Calu3 (cell line): ENCODE data around the gene MRPL47. TPM values are rescaled to one million over a fixed set of nuclear protein-coding genes. Genes with fewer than 3 reads are reported as not detected.

Experiments used
- BruUV-seq: library from RNA; stranded (reverse); fragments of 400-500 nt; replicated peaks from 2 replicates; lab custom pipeline; 2021; lab: Mats Ljungman, UMichigan
- CTCF ChIA-PET: fragments of 300-600 bp; sonication (Branson Sonifier 250); formaldehyde crosslinking; loops from one replicate; lab custom pipeline; 2022; ENCODE audit warnings: antibody characterized with exemption; lab: Charles Lee
- DNase-seq: peaks from one replicate; pipeline ENCODE4 v3.0.0; 2022
- H3K27ac Mint-ChIP-seq: one replicate; pipeline ENCODE4 v1.8.0; 2022; ENCODE audit warnings: mixed read lengths; ENCODE audit not compliant: unreplicated experiment
- H3K27me3 Mint-ChIP-seq: one replicate; pipeline ENCODE4 v1.8.0; 2022; ENCODE audit warnings: mixed read lengths; ENCODE audit not compliant: unreplicated experiment
- H3K36me3 Mint-ChIP-seq: one replicate; pipeline ENCODE4 v1.8.0; 2022; ENCODE audit warnings: mild to moderate bottlenecking, moderate library complexity, mixed read lengths; ENCODE audit not compliant: insufficient read depth, unreplicated experiment
- H3K4me1 Mint-ChIP-seq: one replicate; pipeline ENCODE4 v1.8.0; 2022; ENCODE audit warnings: mild to moderate bottlenecking, low read depth, mixed read lengths; ENCODE audit not compliant: unreplicated experiment
- H3K4me3 Mint-ChIP-seq: one replicate; pipeline ENCODE4 v1.8.0; 2022; ENCODE audit warnings: mild to moderate bottlenecking, low read depth, moderate library complexity, mixed read lengths; ENCODE audit not compliant: unreplicated experiment
- H3K9me3 Mint-ChIP-seq: one replicate; pipeline ENCODE4 v1.8.0; 2022; ENCODE audit warnings: low read depth, mixed read lengths; ENCODE audit not compliant: unreplicated experiment
- CTCF ChIP-seq: fragments of 200-600 bp; IDR thresholded peaks from one replicate; pipeline ENCODE4 v1.8.0; 2022; ENCODE audit warnings: antibody characterized with exemption; ENCODE audit not compliant: unreplicated experiment
- intact Hi-C: fragments of 100-400 bp; cut with micrococcal nuclease; formaldehyde crosslinking; loops from one replicate; pipeline ENCODE4 v1.10.0; 2022; ENCODE audit not compliant: unreplicated experiment
- total RNA-seq: library from RNA; stranded (reverse); gene quantifications from 2 replicates; pipeline ENCODE4 v1.2.3, GENCODE V29; 2022

MRPL47 gene
- total RNA-seq, 1 experiment from 2014 or later: 88.0 TPM

- Mint-ChIP-seq H3K36me3 (peaks cover 27% of the 10 kb centered on the region), H3K9me3 (no peaks in the 10 kb centered on the region), H3K4me3 (no peak overlapping the region), H3K4me1 (peaks cover 23% of the 10 kb centered on the region), H3K27me3 (no peaks in the 10 kb centered on the region), H3K27ac (peak overlapping the region; percentile 4)
- no TSS peak for BruUV-seq
- intact Hi-C loops: no loop called here
- DNase-seq: no peak
- CTCF ChIA-PET: no interaction called here
- no peak for TF ChIP-seq CTCF
Observed at GRCh38 chr3:179565496-179565895, 38.9 kb downstream of the MRPL47 start.

GRCh38 chr3:179563271-179563783 is 41.1 kb downstream of the MRPL47 start:
- H3K36me3 Mint-ChIP-seq: peaks cover 27% of the 10 kb centered on the region
- no TSS peak for BruUV-seq
- CTCF ChIA-PET: interaction anchor here (0.6 to 1.6 kb wide), 10 partner anchors 9 to 240 kb away, joined by 3 to 10 read pairs (median 4); partner anchors contain the start of genes USP13 and ZNF639

GRCh38 chr3:179562591-179563270 is 41.7 kb downstream of the MRPL47 start, which contains the start of gene ACTL6A:
Gene ACTL6A, plus strand, starts transcription at chr3:179562926. Its CDS starts 167 bp downstream, at chr3:179563093.
- no peaks in the 10 kb centered on the region for H3K9me3 Mint-ChIP-seq
- CTCF ChIA-PET: interaction anchor here (0.6 to 1.6 kb wide), 13 partner anchors 8 to 1310 kb away, joined by 3 to 10 read pairs (median 4); partner anchors contain the start of genes USP13 and ZNF639
- no peak for TF ChIP-seq CTCF
- intact Hi-C loops: loop anchor here (5.0 kb wide), 1 partner anchor 215 kb away; the partner anchor contains the start of gene MFN1
- H3K27ac Mint-ChIP-seq: peak within 1 kb of the TSS; percentile 95
- peak within 1 kb of the TSS; percentile 93 for H3K4me3 Mint-ChIP-seq
- peaks cover 27% of the 10 kb centered on the region for H3K36me3 Mint-ChIP-seq
- DNase-seq: peak; percentile 100
- no TSS peak for BruUV-seq
- H3K27me3 Mint-ChIP-seq: no peaks in the 10 kb centered on the region
- peaks cover 23% of the 10 kb centered on the region for H3K4me1 Mint-ChIP-seq

More at GRCh38 chr3:179563271-179563783, 41.1 kb downstream of the MRPL47 start:
- peak; percentile 92 for DNase-seq
- Mint-ChIP-seq H3K27me3 (no peaks in the 10 kb centered on the region), H3K4me3 (peak overlapping the region; percentile 93), H3K27ac (peak overlapping the region; percentile 95), H3K9me3 (no peaks in the 10 kb centered on the region), H3K4me1 (peaks cover 23% of the 10 kb centered on the region)
- TF ChIP-seq CTCF: peak; percentile 83
- intact Hi-C loops: loop anchor here (5.0 kb wide), 1 partner anchor 216 kb away; the partner anchor contains the start of gene MFN1

- BruUV-seq: no TSS peak
- Mint-ChIP-seq H3K27me3 (no peaks in the 10 kb centered on the region), H3K36me3 (peaks cover 27% of the 10 kb centered on the region), H3K4me3 (no peak overlapping the region), H3K4me1 (peaks cover 17% of the 10 kb centered on the region), H3K27ac (no peak overlapping the region), H3K9me3 (no peaks in the 10 kb centered on the region)
- intact Hi-C loops: loop anchor here (5.0 kb wide), 1 partner anchor 213 kb away; the partner anchor contains the start of gene MFN1
- TF ChIP-seq CTCF: no peak
- DNase-seq: no peak
- CTCF ChIA-PET: interaction anchor here (0.6 to 0.7 kb wide), 5 partner anchors 75 to 663 kb away, joined by 3 to 9 read pairs (median 4); no protein-coding TSS in a partner anchor
Observed at GRCh38 chr3:179560791-179561190, 43.6 kb downstream of the MRPL47 start.
